ENCODE results near the gene AGTPBP1.

AGTPBP1 gene

DNA sequence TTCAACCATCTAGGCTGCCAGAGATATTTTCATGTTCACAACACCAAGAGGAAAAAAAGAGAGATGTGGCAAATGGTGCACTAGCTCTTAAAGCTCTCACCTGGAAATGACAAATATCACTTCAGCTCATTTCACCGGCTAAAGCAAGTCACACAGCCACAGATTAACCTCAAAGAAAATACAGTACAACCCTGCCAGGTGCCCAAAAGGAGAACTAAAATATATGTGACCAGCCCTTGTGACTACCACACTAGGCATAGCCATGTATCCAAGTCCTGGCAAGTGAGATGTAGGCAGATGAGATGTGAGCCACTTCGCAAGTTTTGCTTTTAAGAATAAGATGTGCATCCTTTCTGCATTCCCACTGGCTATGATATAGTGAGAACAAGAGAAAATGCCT, 41.4 kb downstream of the AGTPBP1 start:
- Histone ChIP-seq H3K36me3 (ENCODE audit: control insufficient read depth in 5 of 5, insufficient read depth in 5 of 5, low read length in 5 of 5) (no peaks in the 10 kb centered on the region), H3K4me1 (ENCODE audit: control insufficient read depth in 5 of 5, insufficient read depth in 5 of 5, low read length in 5 of 5) (peaks cover 0 to 10% (median 9%) of the 10 kb centered on the region in 5 donors), H3K9me3 (ENCODE audit: control insufficient read depth in 5 of 5, low read length in 5 of 5) (no peaks in the 10 kb centered on the region), H3K27me3 (ENCODE audit: control insufficient read depth in 5 of 5, insufficient read depth in 4 of 5, low read length in 5 of 5) (no peaks in the 10 kb centered on the region), H3K9ac (ENCODE audit: low read length in 5 of 5) (no peak overlapping the region), H3K27ac (ENCODE audit: low read depth, low read length) (no peak overlapping the region), H3K4me3 (ENCODE audit: low read depth in 1 of 5, low read length in 5 of 5) (no peak overlapping the region)

DNA sequence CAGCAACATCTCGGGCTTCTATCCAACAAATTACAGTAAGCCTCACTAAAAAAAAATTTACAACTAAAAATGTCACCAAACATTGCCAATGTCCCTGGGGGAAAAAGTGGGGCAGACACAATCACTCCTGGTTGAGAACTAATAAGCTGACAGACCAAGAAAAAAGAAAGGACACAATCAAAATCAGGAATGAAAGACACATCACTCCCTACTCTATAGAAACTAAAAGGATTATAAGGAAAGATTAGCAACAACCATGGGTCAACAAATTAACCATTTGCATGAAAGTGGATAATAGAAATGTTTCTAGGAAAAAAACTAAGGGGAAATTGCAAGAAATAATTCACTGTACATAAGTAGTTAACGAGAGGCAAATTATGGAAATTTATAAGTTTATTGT, 53.4 kb downstream of the AGTPBP1 start:
- Histone ChIP-seq H3K27me3 (ENCODE audit: control insufficient read depth in 5 of 5, insufficient read depth in 4 of 5, low read length in 5 of 5) (no peaks in the 10 kb centered on the region), H3K36me3 (ENCODE audit: control insufficient read depth in 5 of 5, insufficient read depth in 5 of 5, low read length in 5 of 5) (peaks cover 0 to 7% (median 4%) of the 10 kb centered on the region in 5 donors), H3K27ac (ENCODE audit: low read depth, low read length) (no peak overlapping the region), H3K4me1 (ENCODE audit: control insufficient read depth in 5 of 5, insufficient read depth in 5 of 5, low read length in 5 of 5) (no peaks in the 10 kb centered on the region), H3K9ac (ENCODE audit: low read length in 5 of 5) (no peak overlapping the region), H3K9me3 (ENCODE audit: control insufficient read depth in 5 of 5, low read length in 5 of 5) (no peaks in the 10 kb centered on the region), H3K4me3 (ENCODE audit: low read depth in 1 of 5, low read length in 5 of 5) (no peak overlapping the region)

DNA sequence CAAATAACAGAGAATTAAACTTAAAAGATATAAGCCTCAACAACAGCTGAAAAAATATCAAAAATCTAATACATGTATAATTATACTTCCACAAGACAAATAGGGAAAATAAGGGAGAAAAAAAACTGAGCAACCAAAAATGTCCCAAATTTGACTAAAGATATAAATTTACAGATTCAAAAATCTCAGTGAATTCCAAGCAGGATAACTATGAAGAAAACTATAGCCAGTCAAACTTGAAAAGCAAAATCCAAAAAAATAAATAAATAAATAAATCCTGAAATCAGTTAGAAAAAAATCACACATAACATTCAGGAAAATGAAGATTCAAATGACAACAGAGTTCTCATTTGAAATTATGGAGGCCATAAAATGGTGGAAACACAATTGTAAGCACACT, 56.7 kb downstream of the AGTPBP1 start:
- H3K4me3 ChIP-seq (ENCODE audit: low read depth in 1 of 5, low read length in 5 of 5): no peak overlapping the region
- no peak overlapping the region for H3K9ac ChIP-seq (ENCODE audit: low read length in 5 of 5)
- H3K9me3 ChIP-seq (ENCODE audit: control insufficient read depth in 5 of 5, low read length in 5 of 5): no peaks in the 10 kb centered on the region
- no peaks in the 10 kb centered on the region for H3K27me3 ChIP-seq (ENCODE audit: control insufficient read depth in 5 of 5, insufficient read depth in 4 of 5, low read length in 5 of 5)
- no peaks in the 10 kb centered on the region for H3K4me1 ChIP-seq (ENCODE audit: control insufficient read depth in 5 of 5, insufficient read depth in 5 of 5, low read length in 5 of 5)
- H3K27ac ChIP-seq (ENCODE audit: low read depth, low read length): no peak overlapping the region
- H3K36me3 ChIP-seq (ENCODE audit: control insufficient read depth in 5 of 5, insufficient read depth in 5 of 5, low read length in 5 of 5): peaks cover 0 to 5% (median 0%) of the 10 kb centered on the region in 5 donors

DNA sequence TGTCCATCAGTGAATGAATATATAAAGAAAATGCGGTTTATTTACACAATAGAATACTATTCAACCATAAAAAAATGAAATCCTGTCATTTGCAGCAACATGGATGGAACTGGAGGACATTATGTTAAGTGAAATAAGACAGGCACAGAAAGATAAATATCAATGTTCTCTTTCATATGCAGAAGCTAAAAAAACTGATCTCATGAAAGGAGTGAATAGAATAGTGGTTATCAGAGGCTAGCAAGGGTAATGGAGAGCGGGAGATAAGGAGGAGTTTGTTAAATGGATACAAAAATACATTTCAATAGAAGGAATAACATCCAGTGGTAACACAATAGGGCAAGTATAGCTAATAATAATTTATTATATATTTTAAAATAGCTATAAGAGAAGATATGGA, 65.0 kb downstream of the AGTPBP1 start:
- H3K4me3 ChIP-seq (ENCODE audit: low read depth in 1 of 5, low read length in 5 of 5): no peak overlapping the region
- H3K27me3 ChIP-seq (ENCODE audit: control insufficient read depth in 5 of 5, insufficient read depth in 4 of 5, low read length in 5 of 5): no peaks in the 10 kb centered on the region
- no peak overlapping the region for H3K27ac ChIP-seq (ENCODE audit: low read depth, low read length)
- no peaks in the 10 kb centered on the region for H3K4me1 ChIP-seq (ENCODE audit: control insufficient read depth in 5 of 5, insufficient read depth in 5 of 5, low read length in 5 of 5)
- peaks cover 0 to 13% (median 7%) of the 10 kb centered on the region in 5 donors for H3K36me3 ChIP-seq (ENCODE audit: control insufficient read depth in 5 of 5, insufficient read depth in 5 of 5, low read length in 5 of 5)
- no peaks in the 10 kb centered on the region for H3K9me3 ChIP-seq (ENCODE audit: control insufficient read depth in 5 of 5, low read length in 5 of 5)
- no peak overlapping the region for H3K9ac ChIP-seq (ENCODE audit: low read length in 5 of 5)

DNA sequence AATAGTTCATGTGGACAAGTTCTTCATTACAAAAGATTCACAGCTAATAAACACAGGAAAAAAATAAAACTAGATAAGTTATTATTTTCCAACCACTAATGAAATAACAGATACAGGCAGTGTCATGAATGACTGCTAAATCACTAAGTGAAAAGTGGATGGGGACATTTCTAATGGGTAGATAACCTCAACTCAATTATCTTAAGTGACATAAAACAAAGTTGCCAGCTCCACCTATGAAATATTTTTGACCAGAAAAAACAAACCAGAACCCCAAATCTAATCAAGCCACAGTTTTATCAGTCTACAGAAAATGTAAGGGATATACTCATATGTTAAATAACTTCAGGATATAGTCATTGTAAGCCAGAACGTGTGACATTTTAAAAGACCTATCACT, 74.4 kb downstream of the AGTPBP1 start:
- H3K27me3 ChIP-seq (ENCODE audit: control insufficient read depth in 5 of 5, insufficient read depth in 4 of 5, low read length in 5 of 5): no peaks in the 10 kb centered on the region
- no peaks in the 10 kb centered on the region for H3K9me3 ChIP-seq (ENCODE audit: control insufficient read depth in 5 of 5, low read length in 5 of 5)
- no peaks in the 10 kb centered on the region for H3K4me1 ChIP-seq (ENCODE audit: control insufficient read depth in 5 of 5, insufficient read depth in 5 of 5, low read length in 5 of 5)
- no peak overlapping the region for H3K4me3 ChIP-seq (ENCODE audit: low read depth in 1 of 5, low read length in 5 of 5)
- no peak overlapping the region for H3K9ac ChIP-seq (ENCODE audit: low read length in 5 of 5)
- peaks cover 2 to 22% (median 12%) of the 10 kb centered on the region in 5 donors for H3K36me3 ChIP-seq (ENCODE audit: control insufficient read depth in 5 of 5, insufficient read depth in 5 of 5, low read length in 5 of 5)
- H3K27ac ChIP-seq (ENCODE audit: low read depth, low read length): no peak overlapping the region

DNA sequence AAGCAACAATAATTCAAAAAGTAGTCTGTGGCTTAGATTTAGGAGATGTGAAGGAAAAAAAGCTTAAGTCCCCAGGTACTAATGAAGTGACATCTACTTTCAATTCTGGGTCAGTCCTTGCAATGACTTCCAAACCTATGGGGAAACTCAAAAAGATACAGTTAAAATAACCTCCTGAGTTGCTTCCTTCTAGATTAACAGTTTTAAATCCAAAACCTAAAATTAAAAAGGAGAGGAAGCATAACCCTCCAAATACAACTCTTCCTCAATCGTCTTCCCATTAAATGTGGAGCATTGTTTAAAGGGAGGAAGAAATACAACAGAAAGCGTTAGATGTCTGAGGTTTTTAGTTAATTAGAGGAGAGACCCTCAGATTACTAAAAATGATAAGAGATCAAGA, 75.7 kb downstream of the AGTPBP1 start:
- Histone ChIP-seq H3K4me3 (ENCODE audit: low read depth in 1 of 5, low read length in 5 of 5) (no peak overlapping the region), H3K9me3 (ENCODE audit: control insufficient read depth in 5 of 5, low read length in 5 of 5) (no peaks in the 10 kb centered on the region), H3K27me3 (ENCODE audit: control insufficient read depth in 5 of 5, insufficient read depth in 4 of 5, low read length in 5 of 5) (no peaks in the 10 kb centered on the region), H3K27ac (ENCODE audit: low read depth, low read length) (no peak overlapping the region), H3K4me1 (ENCODE audit: control insufficient read depth in 5 of 5, insufficient read depth in 5 of 5, low read length in 5 of 5) (no peaks in the 10 kb centered on the region), H3K36me3 (ENCODE audit: control insufficient read depth in 5 of 5, insufficient read depth in 5 of 5, low read length in 5 of 5) (peaks cover 0 to 14% (median 4%) of the 10 kb centered on the region in 5 donors), H3K9ac (ENCODE audit: low read length in 5 of 5) (no peak overlapping the region)

DNA sequence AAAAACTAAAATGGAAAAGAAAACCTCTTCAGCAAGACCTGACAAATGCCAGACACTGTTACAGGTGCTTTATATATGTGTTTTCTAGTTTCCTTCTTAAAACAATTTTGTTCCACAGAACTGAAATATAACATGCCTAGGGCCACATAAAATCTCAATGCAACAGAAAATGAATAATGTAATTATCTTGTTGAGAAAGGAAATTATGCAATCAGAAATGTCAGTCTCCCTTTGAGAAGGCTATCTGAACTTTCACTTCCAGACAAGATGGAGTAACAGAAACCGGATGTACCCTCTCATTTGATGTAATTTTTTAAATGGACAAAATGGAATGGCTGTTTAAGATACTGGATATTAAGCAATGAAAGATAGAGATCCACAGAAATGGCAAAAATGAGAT, 79.2 kb downstream of the AGTPBP1 start:
- peaks cover 0 to 9% (median 3%) of the 10 kb centered on the region in 5 donors for H3K36me3 ChIP-seq (ENCODE audit: control insufficient read depth in 5 of 5, insufficient read depth in 5 of 5, low read length in 5 of 5)
- no peaks in the 10 kb centered on the region for H3K4me1 ChIP-seq (ENCODE audit: control insufficient read depth in 5 of 5, insufficient read depth in 5 of 5, low read length in 5 of 5)
- no peaks in the 10 kb centered on the region for H3K27me3 ChIP-seq (ENCODE audit: control insufficient read depth in 5 of 5, insufficient read depth in 4 of 5, low read length in 5 of 5)
- H3K4me3 ChIP-seq (ENCODE audit: low read depth in 1 of 5, low read length in 5 of 5): no peak overlapping the region
- no peak overlapping the region for H3K27ac ChIP-seq (ENCODE audit: low read depth, low read length)
- H3K9ac ChIP-seq (ENCODE audit: low read length in 5 of 5): no peak overlapping the region
- no peaks in the 10 kb centered on the region for H3K9me3 ChIP-seq (ENCODE audit: control insufficient read depth in 5 of 5, low read length in 5 of 5)

DNA sequence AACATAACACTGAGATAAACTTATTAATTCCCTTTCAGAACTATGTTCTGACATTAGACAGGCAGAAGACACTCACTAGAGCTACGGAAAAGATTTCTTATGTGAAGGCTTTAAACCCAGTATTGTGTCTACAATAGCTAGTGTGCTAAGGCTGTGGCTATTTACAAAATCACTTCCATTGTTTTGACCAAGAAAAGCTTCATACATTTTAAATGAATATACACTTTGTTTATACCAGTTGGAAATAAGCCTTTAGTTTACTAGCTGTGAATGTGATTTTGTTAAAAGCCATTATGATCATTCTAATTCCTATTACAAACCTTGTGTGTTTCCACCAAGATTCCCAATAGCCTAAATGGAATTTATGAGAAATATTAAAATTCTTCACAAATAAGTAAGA, 83.0 kb downstream of the AGTPBP1 start:
- no peaks in the 10 kb centered on the region for H3K27me3 ChIP-seq (ENCODE audit: control insufficient read depth in 5 of 5, insufficient read depth in 4 of 5, low read length in 5 of 5)
- no peak overlapping the region for H3K4me3 ChIP-seq (ENCODE audit: low read depth in 1 of 5, low read length in 5 of 5)
- H3K9ac ChIP-seq (ENCODE audit: low read length in 5 of 5): no peak overlapping the region
- no peaks in the 10 kb centered on the region for H3K4me1 ChIP-seq (ENCODE audit: control insufficient read depth in 5 of 5, insufficient read depth in 5 of 5, low read length in 5 of 5)
- H3K9me3 ChIP-seq (ENCODE audit: control insufficient read depth in 5 of 5, low read length in 5 of 5): no peaks in the 10 kb centered on the region
- no peak overlapping the region for H3K27ac ChIP-seq (ENCODE audit: low read depth, low read length)
- peaks cover 0 to under 1% (median 0%) of the 10 kb centered on the region in 5 donors for H3K36me3 ChIP-seq (ENCODE audit: control insufficient read depth in 5 of 5, insufficient read depth in 5 of 5, low read length in 5 of 5)

DNA sequence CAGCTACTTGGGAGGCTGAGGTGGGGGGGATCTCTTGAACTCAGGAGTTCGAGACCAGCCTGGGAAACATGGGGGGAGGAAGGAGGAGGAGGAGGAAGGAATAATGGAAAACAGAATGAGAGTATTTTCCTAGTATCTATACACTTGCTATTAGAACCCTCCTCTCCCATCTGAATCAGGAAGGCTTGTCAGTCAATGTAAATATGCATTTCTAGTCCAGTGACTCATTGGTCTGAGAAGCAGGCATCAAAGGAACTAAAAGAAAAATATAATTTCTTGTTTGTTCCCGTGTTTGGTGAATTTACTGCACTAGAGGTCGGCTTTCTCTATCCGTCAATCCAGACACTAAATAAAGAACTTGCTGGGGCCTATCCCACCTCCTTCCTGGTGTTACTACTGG, 88.6 kb downstream of the AGTPBP1 start:
- Histone ChIP-seq H3K9ac (ENCODE audit: low read length in 5 of 5) (no peak overlapping the region), H3K9me3 (ENCODE audit: control insufficient read depth in 5 of 5, low read length in 5 of 5) (no peaks in the 10 kb centered on the region), H3K4me3 (ENCODE audit: low read depth in 1 of 5, low read length in 5 of 5) (no peak overlapping the region), H3K4me1 (ENCODE audit: control insufficient read depth in 5 of 5, insufficient read depth in 5 of 5, low read length in 5 of 5) (no peaks in the 10 kb centered on the region), H3K27ac (ENCODE audit: low read depth, low read length) (no peak overlapping the region), H3K36me3 (ENCODE audit: control insufficient read depth in 5 of 5, insufficient read depth in 5 of 5, low read length in 5 of 5) (peaks cover 3 to 11% (median 5%) of the 10 kb centered on the region in 5 donors), H3K27me3 (ENCODE audit: control insufficient read depth in 5 of 5, insufficient read depth in 4 of 5, low read length in 5 of 5) (no peaks in the 10 kb centered on the region)

DNA sequence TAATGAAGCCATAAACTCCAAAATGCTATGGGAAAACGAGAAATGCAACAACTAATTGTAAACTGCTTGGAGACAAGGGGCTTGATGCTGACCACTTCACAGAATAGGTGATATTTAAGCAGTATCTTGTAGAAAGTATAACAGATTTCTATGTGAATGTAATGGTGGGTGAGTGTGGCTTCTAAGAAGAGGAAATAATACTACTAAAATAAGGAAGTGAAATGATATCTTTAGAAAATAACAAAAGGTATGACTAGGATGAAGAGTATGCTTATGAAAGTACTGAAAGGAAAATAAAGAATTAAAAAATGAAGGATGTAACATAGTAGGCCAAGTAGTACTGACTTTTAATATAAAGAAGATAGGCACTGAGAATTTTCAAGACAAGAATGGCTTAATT, 94.2 kb downstream of the AGTPBP1 start:
- no peaks in the 10 kb centered on the region for H3K9me3 ChIP-seq (ENCODE audit: control insufficient read depth in 5 of 5, low read length in 5 of 5)
- no peak overlapping the region for H3K27ac ChIP-seq (ENCODE audit: low read depth, low read length)
- H3K27me3 ChIP-seq (ENCODE audit: control insufficient read depth in 5 of 5, insufficient read depth in 4 of 5, low read length in 5 of 5): no peaks in the 10 kb centered on the region
- no peak overlapping the region for H3K9ac ChIP-seq (ENCODE audit: low read length in 5 of 5)
- peaks cover 0 to 16% (median 2%) of the 10 kb centered on the region in 5 donors for H3K36me3 ChIP-seq (ENCODE audit: control insufficient read depth in 5 of 5, insufficient read depth in 5 of 5, low read length in 5 of 5)
- H3K4me3 ChIP-seq (ENCODE audit: low read depth in 1 of 5, low read length in 5 of 5): no peak overlapping the region
- no peaks in the 10 kb centered on the region for H3K4me1 ChIP-seq (ENCODE audit: control insufficient read depth in 5 of 5, insufficient read depth in 5 of 5, low read length in 5 of 5)

All from subcutaneous abdominal adipose tissue (tissue), 5 donors.